GM10847 (cell line): Measurements from ENCODE around the gene KBTBD6.

Experiments
- POLR2A ChIP-seq: IDR thresholded peaks from 2 replicates; pipeline ENCODE4 v1.6.1; 2011; ENCODE audit not compliant: insufficient read length; ENCODE audit errors: extremely low read depth

KBTBD6 gene

GRCh38 chr13:41139296-41139966, 6.8 kb upstream of the KBTBD6 start:
- no peak for TF ChIP-seq POLR2A

- no peak for TF ChIP-seq POLR2A
Measured at GRCh38 chr13:41137951-41138350, 5.3 kb upstream of the KBTBD6 start.

- no peak for TF ChIP-seq POLR2A
Measured at GRCh38 chr13:41137241-41137640, 4.6 kb upstream of the KBTBD6 start.

GRCh38 chr13:41136396-41137031, 3.9 kb upstream of the KBTBD6 start:
- no peak for TF ChIP-seq POLR2A

GRCh38 chr13:41133951-41134350, 1.3 kb upstream of the KBTBD6 start:
- no peak for TF ChIP-seq POLR2A

GRCh38 chr13:41130356-41130755, 2.2 kb downstream of the KBTBD6 start:
- no peak for TF ChIP-seq POLR2A

GRCh38 chr13:41127701-41128100, 4.9 kb downstream of the KBTBD6 start:
- no peak for TF ChIP-seq POLR2A

GRCh38 chr13:41122838-41123237, 9.8 kb downstream of the KBTBD6 start:
- no peak for TF ChIP-seq POLR2A

GRCh38 chr13:41117869-41118268, 14.7 kb downstream of the KBTBD6 start:
- no peak for TF ChIP-seq POLR2A

GRCh38 chr13:41111454-41111853, 21.1 kb downstream of the KBTBD6 start:
- no peak for TF ChIP-seq POLR2A

GRCh38 chr13:41107584-41108014, 25.0 kb downstream of the KBTBD6 start:
- TF ChIP-seq POLR2A: no peak

- TF ChIP-seq POLR2A: no peak
Measured at GRCh38 chr13:41107104-41107571, 25.5 kb downstream of the KBTBD6 start.

GRCh38 chr13:41099986-41100385, 32.6 kb downstream of the KBTBD6 start:
- TF ChIP-seq POLR2A: no peak

- no peak for TF ChIP-seq POLR2A
Measured at GRCh38 chr13:41098761-41099160, 33.8 kb downstream of the KBTBD6 start.

GRCh38 chr13:41085961-41086585, 46.5 kb downstream of the KBTBD6 start:
- TF ChIP-seq POLR2A: no peak

GRCh38 chr13:41079725-41080124, 52.9 kb downstream of the KBTBD6 start:
- no peak for TF ChIP-seq POLR2A
